H1 (cell line): Measurements from ENCODE around the gene PIGV. TPM values are rescaled to one million over a fixed set of nuclear protein-coding genes. Genes with fewer than 3 reads are reported as not detected.
A peak's percentile ranks its signal among the peaks of the same experiment; 100 is the strongest.

Source experiments
- CTCF ChIA-PET: fragments of 300-600 bp; sonication (Branson Sonifier 250); formaldehyde crosslinking; loops from one replicate; lab custom pipeline; 2021; ENCODE audit not compliant: partially characterized antibody; lab: Charles Lee
- POLR2A ChIA-PET: fragments of 300-600 bp; sonication (Branson Sonifier 250); formaldehyde crosslinking; loops from one replicate; lab custom pipeline; 2021; ENCODE audit warnings: inconsistent platforms; ENCODE audit not compliant: partially characterized antibody; lab: Charles Lee
- DNase-seq, 2 experiments: peaks; one replicate each; pipeline versions ENCODE4 v3.0.0 to v3.0.0-alpha.2; 2010 to 2022; ENCODE audit warnings: low spot score in 2 of 2, low read depth in 1 of 2, mixed read lengths in 1 of 2
- FAIRE-seq: peaks from 2 replicates; lab custom pipeline; 2011; peaks lifted over from hg19 to GRCh38; lab: Jason Lieb, UNC
- H2AFZ ChIP-seq: 2 replicates; pipeline ENCODE4 v1.8.1; 2012; ENCODE audit warnings: low read length, inconsistent platforms
- H2AK5ac ChIP-seq: 2 replicates; pipeline ENCODE4 v1.6.1; 2013; ENCODE audit warnings: low read depth, low read length
- H2BK120ac ChIP-seq: replicated peaks from 2 replicates; pipeline ENCODE3; 2013; ENCODE audit warnings: low read depth, low read length, inconsistent platforms
- H2BK12ac ChIP-seq: 2 replicates; pipeline ENCODE4 v1.6.1; 2013; ENCODE audit warnings: low read depth, low read length
- H2BK15ac ChIP-seq: 2 replicates; pipeline ENCODE4 v1.6.1; 2013; ENCODE audit warnings: low read length
- H2BK20ac ChIP-seq: 2 replicates; pipeline ENCODE4 v1.6.1; 2013; ENCODE audit warnings: low read length
- H2BK5ac ChIP-seq: 2 replicates; pipeline ENCODE4 v1.6.1; 2013; ENCODE audit warnings: low read depth, low read length
- H3K14ac ChIP-seq: 2 replicates; pipeline ENCODE4 v1.6.1; 2013; ENCODE audit warnings: inconsistent platforms; ENCODE audit not compliant: insufficient read length
- H3K18ac ChIP-seq: 2 replicates; pipeline ENCODE4 v1.6.1; 2013; ENCODE audit warnings: low read length; ENCODE audit errors: extremely low read depth
- H3K23ac ChIP-seq: 2 replicates; pipeline ENCODE4 v1.6.1; 2013; ENCODE audit warnings: inconsistent platforms; ENCODE audit not compliant: insufficient read length
- H3K23me2 ChIP-seq: 2 replicates; pipeline ENCODE4 v1.6.1; 2013; ENCODE audit warnings: low read depth, low read length
- H3K27ac ChIP-seq: 2 replicates; pipeline ENCODE4 v1.6.1; 2011; ENCODE audit warnings: low read depth, low read length, inconsistent platforms
- H3K27me3 ChIP-seq, 4 experiments: replicated peaks in 1 of 4; 1 replicate in 1 of 4; 2 replicates in 3 of 4; pipeline versions ENCODE4 v1.6.1 to v1.8.1; 2011 to 2013; ENCODE audit warnings: low read length in 3 of 4, mild to moderate bottlenecking in 3 of 4, inconsistent platforms in 2 of 4, mixed read lengths in 2 of 4, moderate library complexity in 1 of 4; ENCODE audit not compliant: control insufficient read depth in 3 of 4, insufficient read depth in 3 of 4; ENCODE audit errors: extremely low read depth in 1 of 4
- H3K36me3 ChIP-seq, 4 experiments: 2 replicates each; pipeline versions ENCODE4 v1.6.1 to v1.8.1; 2011 to 2013; ENCODE audit warnings: mild to moderate bottlenecking in 4 of 4, low read length in 3 of 4, moderate library complexity in 2 of 4, control low read depth in 1 of 4, inconsistent platforms in 1 of 4; ENCODE audit not compliant: insufficient read depth in 4 of 4, control insufficient read depth in 2 of 4
- H3K4ac ChIP-seq: replicated peaks from 2 replicates; pipeline ENCODE3; 2013; ENCODE audit warnings: low read length, low read depth, mixed read lengths, inconsistent platforms; ENCODE audit not compliant: insufficient read length
- H3K4me1 ChIP-seq, 4 experiments: replicated peaks in 1 of 4; 1 replicate in 1 of 4; 2 replicates in 3 of 4; pipeline versions ENCODE4 v1.6.1 to v1.8.1; 2011 to 2013; ENCODE audit warnings: low read length in 3 of 4, inconsistent platforms in 2 of 4, mixed read lengths in 1 of 4; ENCODE audit not compliant: insufficient read depth in 4 of 4, control insufficient read depth in 3 of 4
- H3K4me2 ChIP-seq, 2 experiments: 2 replicates each; pipeline versions ENCODE4 v1.6.1 to v1.8.1; 2011 to 2013; ENCODE audit warnings: low read depth in 2 of 2, low read length in 2 of 2, control low read depth in 1 of 2, inconsistent platforms in 1 of 2, mild to moderate bottlenecking in 1 of 2; ENCODE audit not compliant: insufficient read depth in 1 of 2
- H3K4me3 ChIP-seq, 4 experiments: fragments of 200-600, 300-600 bp in 1 of 4; sonication (generic), shearing (Covaris generic), sonication (Bioruptor Twin) in 1 of 4; 2 replicates each; pipeline versions ENCODE4 v1.5.1 to v1.8.1; 2011 to 2016; ENCODE audit warnings: low read length in 4 of 4, low read depth in 3 of 4, control low read depth in 2 of 4, inconsistent platforms in 2 of 4, mild to moderate bottlenecking in 2 of 4, mixed read lengths in 1 of 4, moderate library complexity in 1 of 4; ENCODE audit not compliant: insufficient read depth in 2 of 4; ENCODE audit errors: extremely low read depth in 1 of 4
- H3K56ac ChIP-seq: replicated peaks from 2 replicates; pipeline ENCODE3; 2013; ENCODE audit warnings: low read depth, mild to moderate bottlenecking, mixed read lengths, low read length, inconsistent platforms; ENCODE audit not compliant: insufficient read length
- H3K79me1 ChIP-seq: 2 replicates; pipeline ENCODE4 v1.6.1; 2013; ENCODE audit warnings: low read depth, low read length, control low read depth
- H3K79me2 ChIP-seq, 2 experiments: 2 replicates each; pipeline versions ENCODE4 v1.6.1 to v1.8.1; 2012 to 2013; ENCODE audit warnings: low read length in 2 of 2, mild to moderate bottlenecking in 2 of 2, inconsistent platforms in 1 of 2; ENCODE audit not compliant: insufficient read depth in 2 of 2, control insufficient read depth in 1 of 2
- H3K9ac ChIP-seq, 4 experiments: replicated peaks in 1 of 4; 1 replicate in 1 of 4; 2 replicates in 3 of 4; pipeline versions ENCODE4 v1.6.1 to v1.8.1; 2011 to 2013; ENCODE audit warnings: low read depth in 3 of 4, low read length in 3 of 4, control low read depth in 2 of 4, mild to moderate bottlenecking in 2 of 4, moderate library complexity in 2 of 4, inconsistent platforms in 1 of 4; ENCODE audit errors: extremely low read depth in 1 of 4
- H3K9me3 ChIP-seq, 2 experiments: 2 replicates each; pipeline versions ENCODE4 v1.6.1 to v1.8.1; 2012 to 2013; ENCODE audit warnings: mild to moderate bottlenecking in 2 of 2, moderate library complexity in 2 of 2, control low read depth in 1 of 2, inconsistent platforms in 1 of 2, low read depth in 1 of 2, low read length in 1 of 2, mixed read lengths in 1 of 2; ENCODE audit not compliant: insufficient read depth in 2 of 2
- H4K20me1 ChIP-seq, 2 experiments: replicated peaks in 1 of 2; 2 replicates each; pipeline versions ENCODE3 to v1.8.1; 2011 to 2013; ENCODE audit warnings: inconsistent platforms in 2 of 2, low read length in 2 of 2, mild to moderate bottlenecking in 1 of 2; ENCODE audit not compliant: insufficient read depth in 2 of 2, control insufficient read depth in 1 of 2
- H4K5ac ChIP-seq: 2 replicates; pipeline ENCODE4 v1.6.1; 2013; ENCODE audit warnings: low read length, low read depth, mixed read lengths, inconsistent platforms; ENCODE audit not compliant: insufficient read length
- H4K8ac ChIP-seq: 2 replicates; pipeline ENCODE4 v1.8.0; 2013; ENCODE audit warnings: mild to moderate bottlenecking, moderate library complexity, low read length, inconsistent platforms; ENCODE audit not compliant: insufficient read depth; ENCODE audit errors: extremely low read depth
- H4K91ac ChIP-seq: replicated peaks from 2 replicates; pipeline ENCODE3; 2013; ENCODE audit warnings: low read length, mixed read lengths, inconsistent platforms; ENCODE audit not compliant: insufficient read length
- HDAC2 ChIP-seq, 2 experiments: fragments of 300-600 bp in 1 of 2; sonication (generic) in 1 of 2; IDR thresholded peaks; 2 replicates each; pipeline ENCODE4 v1.6.1; 2011 to 2012; ENCODE audit warnings: low read depth in 2 of 2, low read length in 2 of 2, mild to moderate bottlenecking in 2 of 2, moderate library complexity in 2 of 2, borderline replicate concordance in 1 of 2, inconsistent platforms in 1 of 2
- KDM1A ChIP-seq: fragments of 200-600, 300-600 bp; sonication (generic); IDR thresholded peaks from 2 replicates; pipeline ENCODE4 v1.7.1; 2016; ENCODE audit warnings: mild to moderate bottlenecking, low read length, borderline replicate concordance
- NANOG ChIP-seq: IDR thresholded peaks from 2 replicates; pipeline ENCODE4 v1.6.1; 2011; ENCODE audit warnings: low read length, low read depth, mild to moderate bottlenecking, inconsistent platforms; ENCODE audit not compliant: insufficient read depth, poor library complexity, severe bottlenecking
- POLR2AphosphoS5 ChIP-seq: IDR thresholded peaks from 2 replicates; pipeline ENCODE4 v1.6.1; 2011; ENCODE audit warnings: low read depth, low read length
- WGBS, 2 experiments: shearing (Covaris generic) in 1 of 2; methylation state at CpG; one replicate each; pipeline versions ENCODE4 v1.1.6 to v1.1.7; 2013 to 2015; ENCODE audit warnings: low lambda C conversion rate in 2 of 2, mixed read lengths in 2 of 2, inconsistent platforms in 1 of 2, low coverage in 1 of 2, missing lambda C conversion rate in 1 of 2; ENCODE audit not compliant: insufficient replicate concordance in 2 of 2, insufficient coverage in 1 of 2, insufficient read length in 1 of 2; ENCODE audit errors: extremely low coverage in 1 of 2, missing lambda C conversion rate in 1 of 2; 5-methylcytosine and 5-hydroxymethylcytosine counted together
- polyA plus RNA-seq, 7 experiments: library from polyadenylated mRNA; depleted of rRNA in 3 of 7; stranded (reverse) in 5 of 7; unstranded in 2 of 7; fragments of >200 nt in 5 of 7; fragments of 200-250 nt in 2 of 7; gene quantifications; 1 replicate in 5 of 7; 2 replicates in 1 of 7; 4 replicates in 1 of 7; pipeline versions ENCODE4 v1.2.1 to v1.2.3, GENCODE V29; 2011 to 2013; ENCODE audit warnings: missing spikeins in 2 of 7, mixed read lengths in 2 of 7
- total RNA-seq: library from RNA; stranded (reverse); fragmentation: NEBNext Ultra II Directional; extraction: Animal tissue kit (Norgen Biotek cat#: 25700); gene quantifications from 2 replicates; pipeline ENCODE4 v1.2.1, GENCODE V29; 2021

The PIGV gene
- total and polyA plus RNA-seq, 2 of the 8 experiments (the other 6 are each of a cell fraction or from before 2014, with no cell fraction given): 8.5 to 20.9 TPM

GRCh38 chr1:26788515-26788785 is 700 bp downstream of the PIGV start:
- Histone ChIP-seq H2BK12ac (peak overlapping the region; percentile 5; the same call in 1 of the 2 replicates), H3K27me3 (no peaks in the 10 kb centered on the region), H3K4me2 (peak overlapping the region; percentile 79 to 98), H3K23ac (no peak overlapping the region), H4K20me1 (no peaks in the 10 kb centered on the region), H3K23me2 (peaks cover 14% of the 10 kb centered on the region), H3K79me2 (no peaks in the 10 kb centered on the region), H4K8ac (no peak overlapping the region), H3K4ac (peak overlapping the region; percentile 3), H2BK20ac (no peak overlapping the region), H3K14ac (no peak overlapping the region), H2BK120ac (no peak overlapping the region), H3K27ac (peak overlapping the region; percentile 81), H4K5ac (peak overlapping the region; percentile 79), H2AFZ (no peak overlapping the region), H2AK5ac (no peak overlapping the region), H4K91ac (peak overlapping the region; percentile 5), H3K56ac (peak overlapping the region; percentile 2), H3K18ac (peak overlapping the region; percentile 85; the same call in 1 of the 2 replicates), H3K36me3 (no peaks in the 10 kb centered on the region; a peak in 1 of 8 replicates), H2BK15ac (no peak overlapping the region), H2BK5ac (peak overlapping the region; percentile 72; the same call in 1 of the 2 replicates), H3K9ac (peak overlapping the region in 3 of 4 experiments; percentile 73 to 82 (median 74); a peak in 5 of 7 replicates), H3K4me1 (peaks cover 5 to 18% (median 12%) of the 10 kb centered on the region in 4 experiments; a peak in 6 of 7 replicates), H3K79me1 (no peaks in the 10 kb centered on the region), H3K4me3 (peak overlapping the region; percentile 63 to 84 (median 73)), H3K9me3 (no peaks in the 10 kb centered on the region)
- FAIRE-seq: no peak
- ChIA-PET POLR2A (interaction anchor here (0.6 to 11.6 kb wide), 10 partner anchors 9 to 408 kb away, joined by 3 to 118 read pairs (median 4); partner anchors contain the start of gene ARID1A), CTCF (interaction anchor here (0.6 to 6.9 kb wide), 47 partner anchors 9 to 437 kb away, joined by 3 to 121 read pairs (median 5); no protein-coding TSS in a partner anchor)
- 0 out of 4 replicates have a peak, but pooled peaks of 1 of the 2 experiments have one; percentile 29 for TF ChIP-seq HDAC2 (IDR thresholded peaks at IDR 0.05; ENCODE audit: borderline replicate concordance in 1 of 2, low read depth in 2 of 2, low read length in 2 of 2)
- TF ChIP-seq POLR2AphosphoS5: 0 out of 2 replicates have a peak, but pooled peaks have one; percentile 0
- TF ChIP-seq KDM1A: 0 out of 2 replicates have a peak, but pooled peaks have one; percentile 12
- TF ChIP-seq NANOG: no peak
- WGBS, 2 experiments: 33% methylated on average over 10 of the region's 10 CpGs; no CpG with 5 or more reads in 1 of the 2 experiments
- no peak for DNase-seq
